Pons (tissue), 1 donor: ENCODE data around the gene EMC9.

ENCODE experiments used
- DNase-seq: peaks from one replicate; pipeline ENCODE4 v3.0.0-alpha.2; 2016; ENCODE audit warnings: low spot score

EMC9 gene

DNA sequence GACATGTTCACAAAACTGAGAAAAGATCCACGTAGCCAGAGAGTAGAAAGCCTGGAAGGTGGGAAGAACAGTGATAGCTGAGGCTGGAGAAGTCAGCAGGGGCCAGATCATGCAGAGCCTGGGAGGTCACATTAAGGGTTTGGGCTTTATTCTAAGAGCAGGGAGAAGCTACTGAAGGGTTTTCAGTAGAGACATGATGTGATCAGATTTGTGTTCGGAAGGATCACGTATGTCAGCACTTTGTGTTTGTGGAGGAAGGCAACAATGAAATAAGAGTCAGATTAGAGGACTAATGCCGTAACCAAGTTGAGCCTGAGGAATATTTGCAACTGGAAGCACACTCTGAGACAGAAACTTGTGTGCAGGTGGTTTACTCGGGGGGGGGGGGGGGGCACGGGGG lies 51.5 kb downstream of the EMC9 start:
- DNase-seq, result no peak
